H1 (cell line): Measurements from ENCODE around the gene RARB. TPM values are rescaled to one million over a fixed set of nuclear protein-coding genes. Genes with fewer than 3 reads are reported as not detected.

Source experiments
- CTCF ChIA-PET: fragments of 300-600 bp; sonication (Branson Sonifier 250); formaldehyde crosslinking; loops from one replicate; lab custom pipeline; 2021; ENCODE audit not compliant: partially characterized antibody; lab: Charles Lee
- POLR2A ChIA-PET: fragments of 300-600 bp; sonication (Branson Sonifier 250); formaldehyde crosslinking; loops from one replicate; lab custom pipeline; 2021; ENCODE audit warnings: inconsistent platforms; ENCODE audit not compliant: partially characterized antibody; lab: Charles Lee
- DNase-seq, 2 experiments: peaks; one replicate each; pipeline versions ENCODE4 v3.0.0 to v3.0.0-alpha.2; 2010 to 2022; ENCODE audit warnings: low spot score in 2 of 2, low read depth in 1 of 2, mixed read lengths in 1 of 2
- FAIRE-seq: peaks from 2 replicates; lab custom pipeline; 2011; peaks lifted over from hg19 to GRCh38; lab: Jason Lieb, UNC
- H2AFZ ChIP-seq: 2 replicates; pipeline ENCODE4 v1.8.1; 2012; ENCODE audit warnings: low read length, inconsistent platforms
- H2AK5ac ChIP-seq: 2 replicates; pipeline ENCODE4 v1.6.1; 2013; ENCODE audit warnings: low read depth, low read length
- H2BK120ac ChIP-seq: replicated peaks from 2 replicates; pipeline ENCODE3; 2013; ENCODE audit warnings: low read depth, low read length, inconsistent platforms
- H2BK12ac ChIP-seq: 2 replicates; pipeline ENCODE4 v1.6.1; 2013; ENCODE audit warnings: low read depth, low read length
- H2BK15ac ChIP-seq: 2 replicates; pipeline ENCODE4 v1.6.1; 2013; ENCODE audit warnings: low read length
- H2BK20ac ChIP-seq: 2 replicates; pipeline ENCODE4 v1.6.1; 2013; ENCODE audit warnings: low read length
- H2BK5ac ChIP-seq: 2 replicates; pipeline ENCODE4 v1.6.1; 2013; ENCODE audit warnings: low read depth, low read length
- H3K14ac ChIP-seq: 2 replicates; pipeline ENCODE4 v1.6.1; 2013; ENCODE audit warnings: inconsistent platforms; ENCODE audit not compliant: insufficient read length
- H3K18ac ChIP-seq: 2 replicates; pipeline ENCODE4 v1.6.1; 2013; ENCODE audit warnings: low read length; ENCODE audit errors: extremely low read depth
- H3K23ac ChIP-seq: 2 replicates; pipeline ENCODE4 v1.6.1; 2013; ENCODE audit warnings: inconsistent platforms; ENCODE audit not compliant: insufficient read length
- H3K23me2 ChIP-seq: 2 replicates; pipeline ENCODE4 v1.6.1; 2013; ENCODE audit warnings: low read depth, low read length
- H3K27ac ChIP-seq: 2 replicates; pipeline ENCODE4 v1.6.1; 2011; ENCODE audit warnings: low read depth, low read length, inconsistent platforms
- H3K27me3 ChIP-seq, 4 experiments: replicated peaks in 1 of 4; 1 replicate in 1 of 4; 2 replicates in 3 of 4; pipeline versions ENCODE4 v1.6.1 to v1.8.1; 2011 to 2013; ENCODE audit warnings: low read length in 3 of 4, mild to moderate bottlenecking in 3 of 4, inconsistent platforms in 2 of 4, mixed read lengths in 2 of 4, moderate library complexity in 1 of 4; ENCODE audit not compliant: control insufficient read depth in 3 of 4, insufficient read depth in 3 of 4; ENCODE audit errors: extremely low read depth in 1 of 4
- H3K36me3 ChIP-seq, 4 experiments: 2 replicates each; pipeline versions ENCODE4 v1.6.1 to v1.8.1; 2011 to 2013; ENCODE audit warnings: mild to moderate bottlenecking in 4 of 4, low read length in 3 of 4, moderate library complexity in 2 of 4, control low read depth in 1 of 4, inconsistent platforms in 1 of 4; ENCODE audit not compliant: insufficient read depth in 4 of 4, control insufficient read depth in 2 of 4
- H3K4ac ChIP-seq: replicated peaks from 2 replicates; pipeline ENCODE3; 2013; ENCODE audit warnings: low read length, low read depth, mixed read lengths, inconsistent platforms; ENCODE audit not compliant: insufficient read length
- H3K4me1 ChIP-seq, 4 experiments: replicated peaks in 1 of 4; 1 replicate in 1 of 4; 2 replicates in 3 of 4; pipeline versions ENCODE4 v1.6.1 to v1.8.1; 2011 to 2013; ENCODE audit warnings: low read length in 3 of 4, inconsistent platforms in 2 of 4, mixed read lengths in 1 of 4; ENCODE audit not compliant: insufficient read depth in 4 of 4, control insufficient read depth in 3 of 4
- H3K4me2 ChIP-seq, 2 experiments: 2 replicates each; pipeline versions ENCODE4 v1.6.1 to v1.8.1; 2011 to 2013; ENCODE audit warnings: low read depth in 2 of 2, low read length in 2 of 2, control low read depth in 1 of 2, inconsistent platforms in 1 of 2, mild to moderate bottlenecking in 1 of 2; ENCODE audit not compliant: insufficient read depth in 1 of 2
- H3K4me3 ChIP-seq, 4 experiments: fragments of 200-600, 300-600 bp in 1 of 4; sonication (generic), shearing (Covaris generic), sonication (Bioruptor Twin) in 1 of 4; 2 replicates each; pipeline versions ENCODE4 v1.5.1 to v1.8.1; 2011 to 2016; ENCODE audit warnings: low read length in 4 of 4, low read depth in 3 of 4, control low read depth in 2 of 4, inconsistent platforms in 2 of 4, mild to moderate bottlenecking in 2 of 4, mixed read lengths in 1 of 4, moderate library complexity in 1 of 4; ENCODE audit not compliant: insufficient read depth in 2 of 4; ENCODE audit errors: extremely low read depth in 1 of 4
- H3K56ac ChIP-seq: replicated peaks from 2 replicates; pipeline ENCODE3; 2013; ENCODE audit warnings: low read depth, mild to moderate bottlenecking, mixed read lengths, low read length, inconsistent platforms; ENCODE audit not compliant: insufficient read length
- H3K79me1 ChIP-seq: 2 replicates; pipeline ENCODE4 v1.6.1; 2013; ENCODE audit warnings: low read depth, low read length, control low read depth
- H3K79me2 ChIP-seq, 2 experiments: 2 replicates each; pipeline versions ENCODE4 v1.6.1 to v1.8.1; 2012 to 2013; ENCODE audit warnings: low read length in 2 of 2, mild to moderate bottlenecking in 2 of 2, inconsistent platforms in 1 of 2; ENCODE audit not compliant: insufficient read depth in 2 of 2, control insufficient read depth in 1 of 2
- H3K9ac ChIP-seq, 4 experiments: replicated peaks in 1 of 4; 1 replicate in 1 of 4; 2 replicates in 3 of 4; pipeline versions ENCODE4 v1.6.1 to v1.8.1; 2011 to 2013; ENCODE audit warnings: low read depth in 3 of 4, low read length in 3 of 4, control low read depth in 2 of 4, mild to moderate bottlenecking in 2 of 4, moderate library complexity in 2 of 4, inconsistent platforms in 1 of 4; ENCODE audit errors: extremely low read depth in 1 of 4
- H3K9me3 ChIP-seq, 2 experiments: 2 replicates each; pipeline versions ENCODE4 v1.6.1 to v1.8.1; 2012 to 2013; ENCODE audit warnings: mild to moderate bottlenecking in 2 of 2, moderate library complexity in 2 of 2, control low read depth in 1 of 2, inconsistent platforms in 1 of 2, low read depth in 1 of 2, low read length in 1 of 2, mixed read lengths in 1 of 2; ENCODE audit not compliant: insufficient read depth in 2 of 2
- H4K20me1 ChIP-seq, 2 experiments: replicated peaks in 1 of 2; 2 replicates each; pipeline versions ENCODE3 to v1.8.1; 2011 to 2013; ENCODE audit warnings: inconsistent platforms in 2 of 2, low read length in 2 of 2, mild to moderate bottlenecking in 1 of 2; ENCODE audit not compliant: insufficient read depth in 2 of 2, control insufficient read depth in 1 of 2
- H4K5ac ChIP-seq: 2 replicates; pipeline ENCODE4 v1.6.1; 2013; ENCODE audit warnings: low read length, low read depth, mixed read lengths, inconsistent platforms; ENCODE audit not compliant: insufficient read length
- H4K8ac ChIP-seq: 2 replicates; pipeline ENCODE4 v1.8.0; 2013; ENCODE audit warnings: mild to moderate bottlenecking, moderate library complexity, low read length, inconsistent platforms; ENCODE audit not compliant: insufficient read depth; ENCODE audit errors: extremely low read depth
- H4K91ac ChIP-seq: replicated peaks from 2 replicates; pipeline ENCODE3; 2013; ENCODE audit warnings: low read length, mixed read lengths, inconsistent platforms; ENCODE audit not compliant: insufficient read length
- EGR1 ChIP-seq: IDR thresholded peaks from 2 replicates; pipeline ENCODE4 v1.6.1; 2011; ENCODE audit warnings: low read depth, low read length, borderline replicate concordance
- JUN ChIP-seq: IDR thresholded peaks from 2 replicates; pipeline ENCODE4 v1.6.1; 2011; ENCODE audit warnings: low read depth, mild to moderate bottlenecking, improper control_type of control experiment, low read length
- JUND ChIP-seq: IDR thresholded peaks from 2 replicates; pipeline ENCODE4 v1.6.1; 2011; ENCODE audit warnings: mild to moderate bottlenecking, improper control_type of control experiment, low read length
- KDM1A ChIP-seq: fragments of 200-600, 300-600 bp; sonication (generic); IDR thresholded peaks from 2 replicates; pipeline ENCODE4 v1.7.1; 2016; ENCODE audit warnings: mild to moderate bottlenecking, low read length, borderline replicate concordance
- KDM5A ChIP-seq: fragments of 200-600 bp; IDR thresholded peaks from 2 replicates; pipeline ENCODE4 v1.7.1; 2012; ENCODE audit warnings: mild to moderate bottlenecking, low read length, inconsistent platforms, mixed read lengths
- MAFK ChIP-seq: IDR thresholded peaks from 2 replicates; pipeline ENCODE4 v1.6.1; 2012; ENCODE audit warnings: low read depth, mild to moderate bottlenecking, improper control_type of control experiment, low read length
- NANOG ChIP-seq: IDR thresholded peaks from 2 replicates; pipeline ENCODE4 v1.6.1; 2011; ENCODE audit warnings: low read length, low read depth, mild to moderate bottlenecking, inconsistent platforms; ENCODE audit not compliant: insufficient read depth, poor library complexity, severe bottlenecking
- SAP30 ChIP-seq: fragments of 300-600 bp; sonication (generic); IDR thresholded peaks from 2 replicates; pipeline ENCODE4 v1.7.1; 2012; ENCODE audit warnings: low read length, moderate library complexity, mild to moderate bottlenecking, inconsistent platforms; ENCODE audit not compliant: insufficient read depth, insufficient replicate concordance
- TAF7 ChIP-seq: optimal IDR thresholded peaks from 2 replicates; pipeline ENCODE3; 2011; ENCODE audit warnings: low read depth, mild to moderate bottlenecking, inconsistent platforms, low read length, moderate library complexity, borderline replicate concordance
- YY1 ChIP-seq: IDR thresholded peaks from 2 replicates; pipeline ENCODE4 v1.6.1; 2011; ENCODE audit warnings: low read depth, mild to moderate bottlenecking, low read length
- ZNF274 ChIP-seq: IDR thresholded peaks from 2 replicates; pipeline ENCODE4 v1.7.0; 2012; ENCODE audit warnings: low read length, borderline replicate concordance; ENCODE audit errors: extremely low read depth
- WGBS, 2 experiments: shearing (Covaris generic) in 1 of 2; methylation state at CpG; one replicate each; pipeline versions ENCODE4 v1.1.6 to v1.1.7; 2013 to 2015; ENCODE audit warnings: low lambda C conversion rate in 2 of 2, mixed read lengths in 2 of 2, inconsistent platforms in 1 of 2, low coverage in 1 of 2, missing lambda C conversion rate in 1 of 2; ENCODE audit not compliant: insufficient replicate concordance in 2 of 2, insufficient coverage in 1 of 2, insufficient read length in 1 of 2; ENCODE audit errors: extremely low coverage in 1 of 2, missing lambda C conversion rate in 1 of 2; 5-methylcytosine and 5-hydroxymethylcytosine counted together
- polyA plus RNA-seq, 7 experiments: library from polyadenylated mRNA; depleted of rRNA in 3 of 7; stranded (reverse) in 5 of 7; unstranded in 2 of 7; fragments of >200 nt in 5 of 7; fragments of 200-250 nt in 2 of 7; gene quantifications; 1 replicate in 5 of 7; 2 replicates in 1 of 7; 4 replicates in 1 of 7; pipeline versions ENCODE4 v1.2.1 to v1.2.3, GENCODE V29; 2011 to 2013; ENCODE audit warnings: missing spikeins in 2 of 7, mixed read lengths in 2 of 7
- total RNA-seq: library from RNA; stranded (reverse); fragmentation: NEBNext Ultra II Directional; extraction: Animal tissue kit (Norgen Biotek cat#: 25700); gene quantifications from 2 replicates; pipeline ENCODE4 v1.2.1, GENCODE V29; 2021

The RARB gene
- total and polyA plus RNA-seq, 2 of the 8 experiments (the other 6 are each of a cell fraction or from before 2014, with no cell fraction given): 0.15 to 0.22 TPM

DNA sequence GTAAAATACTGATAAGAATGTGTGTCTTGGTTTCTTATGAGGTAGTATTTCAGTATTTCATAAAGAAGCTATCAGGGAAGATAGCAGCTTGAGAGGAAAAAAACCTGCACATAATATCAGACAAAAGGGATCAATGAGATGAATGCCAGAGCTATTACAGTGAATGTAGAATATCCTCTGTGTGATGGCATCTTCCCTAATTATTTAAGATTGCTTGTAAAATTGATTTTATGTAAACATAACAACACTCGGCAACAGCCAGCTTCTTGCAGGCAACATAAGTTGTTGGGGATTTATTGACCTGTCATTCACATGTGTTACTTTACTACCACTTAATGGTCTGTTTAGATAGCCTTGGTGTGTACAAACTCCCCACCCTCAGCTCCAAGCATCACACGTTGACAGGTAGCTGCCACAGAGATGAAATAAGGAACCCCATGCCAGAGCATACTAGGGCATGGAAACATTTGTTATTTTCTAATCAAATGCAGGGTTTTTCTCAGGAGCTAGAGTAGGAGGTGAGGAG is 49.2 kb upstream of the RARB start:
- no peak overlapping the region for H2BK120ac ChIP-seq
- H3K9me3 ChIP-seq: no peaks in the 10 kb centered on the region
- no peak overlapping the region for H3K14ac ChIP-seq
- H2BK5ac ChIP-seq: no peak overlapping the region
- H2BK12ac ChIP-seq: no peak overlapping the region
- CTCF ChIA-PET: interaction anchor here (0.5 to 1.2 kb wide), 4 partner anchors 12 to 605 kb away, joined by 3 read pairs; no protein-coding TSS in a partner anchor
- H4K5ac ChIP-seq: no peak overlapping the region
- FAIRE-seq: no peak
- no peak overlapping the region for H3K4me2 ChIP-seq
- H3K23me2 ChIP-seq: no peaks in the 10 kb centered on the region
- no peak overlapping the region for H3K9ac ChIP-seq
- 83% methylated on average over 2 of the region's 2 CpGs; no CpG with 5 or more reads in 1 of the 2 experiments for WGBS, 2 experiments
- H4K8ac ChIP-seq: no peak overlapping the region
- H3K4me3 ChIP-seq: no peak overlapping the region
- no peak overlapping the region for H2AFZ ChIP-seq
- H3K23ac ChIP-seq: no peak overlapping the region
- H2BK20ac ChIP-seq: no peak overlapping the region
- H4K20me1 ChIP-seq: no peaks in the 10 kb centered on the region
- H2AK5ac ChIP-seq: no peak overlapping the region
- no peak overlapping the region for H3K56ac ChIP-seq
- H3K4ac ChIP-seq: no peak overlapping the region
- no peaks in the 10 kb centered on the region for H3K27me3 ChIP-seq
- H3K4me1 ChIP-seq: no peaks in the 10 kb centered on the region
- no peak for TF ChIP-seq KDM1A
- no peak for TF ChIP-seq EGR1
- no peak for TF ChIP-seq MAFK
- no peak for TF ChIP-seq SAP30
- no peak for TF ChIP-seq NANOG
- no peak for TF ChIP-seq JUND
- no peak for TF ChIP-seq ZNF274
- TF ChIP-seq YY1: no peak
- TF ChIP-seq TAF7: no peak
- TF ChIP-seq KDM5A: no peak
- no peak for TF ChIP-seq JUN
- H3K18ac ChIP-seq: no peak overlapping the region
- POLR2A ChIA-PET: no interaction called here
- no peak for DNase-seq
- H3K27ac ChIP-seq: no peak overlapping the region
- no peak overlapping the region for H4K91ac ChIP-seq
- no peak overlapping the region for H2BK15ac ChIP-seq
- no peaks in the 10 kb centered on the region for H3K36me3 ChIP-seq
- H3K79me1 ChIP-seq: no peaks in the 10 kb centered on the region
- H3K79me2 ChIP-seq: no peaks in the 10 kb centered on the region
